Measurements from ENCODE around the gene NDUFA1. TPM values are rescaled to one million over a fixed set of nuclear protein-coding genes. Genes with fewer than 3 reads are reported as not detected.

Gene NDUFA1
- total and polyA plus RNA-seq, 9 of the 15 experiments (the other 6 are each of a cell fraction or from before 2014, with no cell fraction given) = 162 to 1,285 (median 383) TPM

GRCh38 chrX:119828446-119828845, 43.2 kb upstream of the NDUFA1 start:
- no peaks in the 10 kb centered on the region for H3K27me3 ChIP-seq (ENCODE audit: control insufficient read depth in 2 of 2, insufficient read depth in 2 of 2, low read length in 2 of 2)
- H3K4me1 ChIP-seq (replicated peaks in 1 of 2; ENCODE audit: control insufficient read depth in 2 of 2, insufficient read depth in 2 of 2, low read length in 2 of 2) = no peaks in the 10 kb centered on the region
- no peak overlapping the region for H3K9ac ChIP-seq (ENCODE audit: insufficient read depth in 1 of 2, low read depth in 2 of 2, low read length in 2 of 2)
- peaks cover 24% of the 10 kb centered on the region; the same call in 1 of the 3 replicates for H3K36me3 ChIP-seq (ENCODE audit: control insufficient read depth, insufficient read depth, low read length)
- FAIRE-seq (no peak), ATAC-seq (no peak), DNase-seq (ENCODE audit: extremely low read depth in 1 of 4, low spot score in 3 of 4) (no peak)
- WGBS (ENCODE audit: insufficient coverage, low coverage, missing lambda C conversion rate) = 100% methylated on average over 2 of the region's 5 CpGs
- no peak overlapping the region for H3K4me2 ChIP-seq (ENCODE audit: insufficient read depth, low read length)
- no peaks in the 10 kb centered on the region for H3K9me1 ChIP-seq (ENCODE audit: control insufficient read depth, insufficient read depth, low read length)
- ChIA-PET POLR2A (no interaction called here), CTCF (ENCODE audit: low intra/inter-chr PET ratio) (no interaction called here)
- H3K27ac ChIP-seq (ENCODE audit: extremely low read depth, low read depth, low read length) = no peak overlapping the region
- no TSS peak for BruUV-seq (replicated peaks)
- intact Hi-C loops (cut with micrococcal nuclease) = no loop called here
- no peaks in the 10 kb centered on the region for H4K20me1 ChIP-seq (replicated peaks; ENCODE audit: control insufficient read depth, insufficient read depth, low read length)
- in situ Hi-C loops (cut with MboI) = no loop called here
- H2AFZ ChIP-seq (ENCODE audit: low read depth, low read length) = no peak overlapping the region
- no peak overlapping the region for H3K4me3 ChIP-seq
- H3K79me2 ChIP-seq (ENCODE audit: control insufficient read depth, insufficient read depth, low read length) = no peaks in the 10 kb centered on the region
- no peaks in the 10 kb centered on the region for H3K9me3 ChIP-seq (replicated peaks; ENCODE audit: control insufficient read depth, insufficient read depth, low read depth, low read length)
- TF ChIP-seq ZFP1 (CRISPR knock-in tag; IDR thresholded peaks at IDR 0.05) (no peak), RNF2 (IDR thresholded peaks at IDR 0.05) (no peak), ZNF75A (CRISPR knock-in tag; IDR thresholded peaks at IDR 0.05) (no peak), RAD51 (IDR thresholded peaks at IDR 0.05; ENCODE audit: borderline replicate concordance, low read depth) (no peak), CBFA2T2 (conservative IDR thresholded peaks at IDR 0.05) (no peak), ZNF785 (CRISPR knock-in tag; IDR thresholded peaks at IDR 0.05) (no peak), ZNF311 (CRISPR knock-in tag; IDR thresholded peaks at IDR 0.05) (no peak), GABPA (tag; conservative IDR thresholded peaks at IDR 0.05; ENCODE audit: low read depth) (no peak), SIN3B (IDR thresholded peaks at IDR 0.05; ENCODE audit: low read depth) (no peak), VEZF1 (CRISPR knock-in tag; IDR thresholded peaks at IDR 0.05) (no peak), MTF1 (CRISPR knock-in tag; IDR thresholded peaks at IDR 0.05; ENCODE audit: borderline replicate concordance) (no peak), PREB (CRISPR knock-in tag; IDR thresholded peaks at IDR 0.05) (no peak), SREBF1 (IDR thresholded peaks at IDR 0.05; ENCODE audit: borderline replicate concordance, low read depth, low read length) (no peak), ZNF318 (IDR thresholded peaks at IDR 0.05; ENCODE audit: borderline replicate concordance in 1 of 2, low read depth in 1 of 2) (no peak)

Data from K562 (cell line).